HG02571 (cell line): ENCODE measurements around the gene MAN1C1.

Experiments
- ATAC-seq: cut with Tn5 transposase; IDR thresholded peaks from one replicate; pipeline ENCODE4 v1.9.1; 2021; ENCODE audit warnings: mild to moderate bottlenecking, moderate library complexity; ENCODE audit not compliant: unreplicated experiment

Gene MAN1C1

DNA sequence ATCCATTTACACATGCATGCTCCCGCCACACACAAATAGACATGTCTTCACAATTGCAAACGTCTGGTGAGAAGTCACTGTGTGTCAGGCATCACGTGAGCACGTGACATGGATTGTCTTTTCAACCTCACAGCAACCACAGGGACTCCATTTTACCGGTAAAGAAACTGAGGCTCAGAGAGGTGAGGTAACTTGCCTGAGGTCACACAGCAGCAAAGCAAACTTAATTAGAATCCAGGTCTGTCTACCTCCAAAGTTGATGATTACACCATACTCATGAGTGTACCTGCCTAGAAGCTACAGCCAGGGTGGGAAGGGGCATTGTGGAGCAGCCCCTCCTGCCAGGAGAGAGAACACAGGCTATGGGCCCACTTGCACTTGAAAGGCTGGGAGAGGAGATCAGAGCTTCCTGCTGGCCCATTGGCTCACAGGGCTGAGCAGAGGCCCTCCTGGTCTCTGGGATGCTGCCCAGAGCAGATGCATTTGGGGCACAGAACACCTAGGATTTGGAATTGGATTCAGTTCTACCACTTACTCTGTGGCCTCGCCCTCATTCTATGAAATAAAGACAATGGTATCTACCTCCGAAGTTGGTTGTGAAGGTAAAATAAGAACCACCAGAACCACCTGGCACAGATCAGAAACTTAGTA, 139.0 kb downstream of the MAN1C1 start:
- ATAC-seq: no peak

DNA sequence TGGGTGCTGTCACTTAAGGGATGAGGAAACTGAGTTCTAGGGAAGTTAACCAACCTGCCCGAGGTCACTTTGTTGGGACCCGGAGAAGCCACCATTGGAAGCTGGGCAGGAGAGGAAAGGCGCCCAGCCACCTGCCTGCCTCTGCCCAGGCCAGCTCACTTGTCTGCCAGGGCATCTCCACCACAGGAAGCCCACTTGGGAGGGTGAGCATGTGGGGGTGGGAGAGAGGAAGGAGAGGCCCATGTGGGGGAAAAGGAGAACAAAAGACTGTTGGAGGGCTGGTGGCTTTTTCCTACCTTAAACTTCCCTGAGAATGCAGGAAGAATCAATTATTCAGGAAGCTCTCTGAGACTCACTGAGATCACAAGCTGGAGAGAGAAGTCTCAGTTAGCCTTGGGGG, 139.6 kb downstream of the MAN1C1 start:
- ATAC-seq: no peak

DNA sequence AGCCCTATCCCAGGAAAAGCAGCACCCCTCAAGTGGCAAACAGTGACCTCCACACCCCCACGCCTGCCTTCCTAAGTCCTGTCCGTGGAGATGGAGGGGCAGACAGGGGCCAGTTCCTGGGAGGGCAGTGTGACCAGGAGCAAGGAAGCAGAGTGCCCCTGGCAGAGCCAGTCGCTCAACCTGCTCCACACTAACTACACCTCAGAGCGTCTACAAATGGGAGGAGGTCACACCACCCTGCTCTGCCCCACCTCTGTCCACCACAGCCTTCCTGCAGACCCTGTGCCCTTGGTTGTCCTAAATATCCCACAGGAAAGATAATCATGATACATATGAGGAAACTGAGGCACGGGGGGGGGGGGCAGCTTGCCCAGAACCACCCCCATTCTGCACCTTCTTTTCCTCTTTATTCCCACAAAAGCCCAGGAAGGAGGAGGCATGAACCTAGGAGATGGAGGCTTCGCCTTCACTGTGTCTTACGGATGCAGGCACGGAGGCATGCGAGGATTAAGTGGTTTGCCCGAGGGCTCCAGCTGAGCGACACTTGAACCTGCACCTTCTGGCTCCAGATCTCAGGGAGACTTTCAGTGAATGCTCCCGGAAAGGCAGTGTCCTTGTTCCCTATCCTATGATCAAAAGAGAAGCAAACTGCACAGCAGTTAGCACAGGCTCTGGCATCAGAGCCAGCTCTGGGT, 140.7 kb downstream of the MAN1C1 start:
- ATAC-seq: no peak

DNA sequence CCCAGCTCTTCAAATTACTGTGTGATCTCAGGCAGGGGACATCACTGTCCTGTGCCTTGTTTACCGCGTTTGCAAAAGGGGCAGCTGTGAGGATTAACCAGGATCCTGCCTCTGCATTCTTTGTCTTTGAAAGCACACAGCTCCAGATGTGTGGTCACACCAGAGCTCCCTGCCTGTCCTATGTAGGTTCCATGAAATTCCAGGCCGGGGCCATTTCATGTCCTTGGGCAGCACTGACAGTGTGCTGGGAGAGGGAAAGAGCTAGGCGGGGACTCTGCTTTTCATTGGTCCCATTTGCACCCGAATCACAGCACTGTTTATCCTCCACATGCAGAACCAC, 141.2 kb downstream of the MAN1C1 start:
- ATAC-seq: no peak

DNA sequence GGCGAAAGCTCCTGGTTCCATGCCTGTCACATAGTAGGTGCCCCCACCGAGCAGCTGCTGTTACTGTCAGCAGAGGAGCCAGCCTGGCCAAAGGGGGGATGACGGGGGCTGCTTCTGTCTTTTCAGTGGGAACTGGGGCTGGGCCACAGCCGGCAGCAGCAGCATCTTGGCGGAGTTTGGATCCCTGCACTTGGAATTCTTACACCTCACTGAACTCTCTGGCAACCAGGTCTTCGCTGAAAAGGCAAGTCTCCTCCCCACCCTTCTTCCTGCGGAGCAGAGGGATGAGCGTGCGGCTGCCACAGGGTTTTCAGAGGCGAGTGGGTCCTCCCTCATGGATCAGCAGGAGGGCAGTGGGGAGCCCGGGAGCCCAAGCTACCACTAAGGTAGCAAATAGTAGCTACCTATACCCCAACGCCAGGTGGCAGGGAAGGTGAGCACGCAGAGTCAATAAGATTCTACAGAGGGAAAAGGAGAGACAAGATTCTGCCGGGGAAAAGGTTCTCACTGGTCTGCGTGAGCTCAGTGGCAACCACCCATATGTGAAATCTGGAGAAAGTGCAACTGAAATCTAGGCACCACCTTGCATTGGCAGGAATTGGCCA, 142.0 kb downstream of the MAN1C1 start:
- no peak for ATAC-seq

DNA sequence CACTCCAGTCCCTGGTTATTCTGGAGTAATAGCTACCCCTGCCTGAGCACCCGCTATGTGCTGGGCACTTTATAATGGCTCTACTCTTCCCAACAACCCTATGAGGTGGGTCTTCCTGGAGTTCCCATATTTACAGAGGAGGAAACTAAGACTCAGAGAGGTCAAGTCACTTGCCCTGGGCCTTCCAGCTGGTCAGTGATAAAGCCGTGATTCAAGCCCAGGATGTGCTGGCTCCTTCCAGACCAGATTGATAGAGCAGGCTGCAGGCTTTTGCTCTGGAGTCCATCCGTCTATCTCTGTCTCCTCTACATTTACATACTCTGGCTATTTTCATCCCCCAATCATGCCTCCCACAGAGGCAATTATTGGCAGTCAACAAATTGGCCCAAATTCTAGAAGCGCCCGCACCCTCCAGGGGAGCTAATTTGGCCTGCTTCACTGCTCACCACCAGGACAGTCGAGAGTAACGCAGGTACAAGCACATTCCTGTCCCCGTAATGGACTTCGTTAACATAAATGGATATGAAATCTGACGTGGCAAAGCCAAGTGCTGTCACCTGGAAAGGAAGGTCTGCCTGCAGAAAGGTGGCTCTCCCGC, 143.6 kb downstream of the MAN1C1 start:
- ATAC-seq: no peak

DNA sequence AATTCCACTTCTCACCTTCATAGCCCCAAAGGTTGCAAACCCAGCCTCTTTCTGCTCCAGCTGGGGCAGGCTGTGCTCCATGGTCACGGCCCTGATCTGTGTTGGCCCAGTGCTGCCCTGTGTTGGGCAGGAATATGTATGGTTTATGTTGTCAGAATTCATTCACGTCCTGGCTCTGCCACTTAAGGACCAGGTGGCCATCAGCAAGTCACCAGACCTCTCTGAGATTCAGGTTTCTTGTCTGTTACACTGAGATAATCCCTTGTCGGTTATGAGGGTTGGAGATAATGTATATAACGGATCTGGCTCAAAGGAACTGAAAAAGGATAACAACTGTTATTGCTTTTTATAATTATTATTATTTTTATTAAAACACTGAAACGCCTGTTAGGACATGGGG, 144.3 kb downstream of the MAN1C1 start:
- no peak for ATAC-seq

DNA sequence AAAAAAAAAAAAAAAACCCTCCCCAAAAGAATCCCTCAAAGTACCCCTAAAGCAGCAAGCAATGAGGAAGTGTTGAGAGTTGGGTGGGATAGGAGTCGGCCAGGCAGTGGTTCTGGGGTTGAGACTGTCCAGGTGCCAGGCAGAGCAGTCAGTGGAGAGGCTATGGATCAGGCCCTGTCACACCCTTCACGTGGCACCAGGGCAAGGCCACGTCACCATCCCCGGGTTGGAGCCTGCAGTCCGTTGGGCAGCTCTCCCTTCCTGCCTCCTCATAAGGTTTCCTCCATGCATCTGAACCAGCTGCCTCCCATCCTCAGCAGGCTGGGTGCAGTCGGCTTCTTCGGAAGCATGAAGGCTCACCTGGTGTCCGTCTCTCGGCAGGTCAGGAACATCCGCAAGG, 146.9 kb downstream of the MAN1C1 start:
- no peak for ATAC-seq

DNA sequence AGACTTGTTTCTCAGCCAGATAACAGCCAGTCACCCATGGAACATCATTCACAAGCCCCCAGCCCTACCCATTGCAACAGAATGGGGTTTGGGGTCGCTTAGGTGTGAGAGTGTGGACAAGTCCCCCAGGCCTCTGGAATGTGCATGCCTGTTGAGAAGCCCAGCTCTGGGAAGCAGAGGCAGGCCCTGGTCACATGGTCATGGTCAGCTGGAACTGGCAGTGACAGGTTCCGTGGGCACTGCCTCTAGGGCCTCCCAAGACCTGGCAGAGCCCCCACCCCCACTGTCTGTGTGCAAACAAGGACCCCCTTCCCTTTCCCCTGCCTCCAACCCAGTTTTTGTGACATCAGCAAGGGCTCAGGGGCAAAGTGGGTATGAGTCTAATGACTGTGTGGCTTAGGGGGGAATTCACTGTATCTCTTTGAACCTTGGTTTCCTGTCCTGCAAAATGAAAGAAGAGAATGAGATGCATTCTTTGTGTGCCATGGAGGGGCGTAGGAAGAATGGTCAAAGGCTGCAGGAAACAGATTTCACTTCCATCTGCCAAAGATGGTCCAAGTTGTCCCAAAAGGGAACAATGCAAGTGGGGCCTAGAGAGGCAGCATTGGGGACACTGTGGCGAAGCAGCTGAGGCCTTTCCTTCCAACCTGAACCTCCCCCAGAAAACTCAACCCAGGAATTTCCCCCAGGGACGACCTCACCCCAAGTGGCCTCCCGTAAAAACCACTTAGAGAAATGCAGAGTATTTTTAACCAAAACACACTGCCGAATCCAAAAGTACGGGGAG, 148.7 kb downstream of the MAN1C1 start:
- no peak for ATAC-seq

DNA sequence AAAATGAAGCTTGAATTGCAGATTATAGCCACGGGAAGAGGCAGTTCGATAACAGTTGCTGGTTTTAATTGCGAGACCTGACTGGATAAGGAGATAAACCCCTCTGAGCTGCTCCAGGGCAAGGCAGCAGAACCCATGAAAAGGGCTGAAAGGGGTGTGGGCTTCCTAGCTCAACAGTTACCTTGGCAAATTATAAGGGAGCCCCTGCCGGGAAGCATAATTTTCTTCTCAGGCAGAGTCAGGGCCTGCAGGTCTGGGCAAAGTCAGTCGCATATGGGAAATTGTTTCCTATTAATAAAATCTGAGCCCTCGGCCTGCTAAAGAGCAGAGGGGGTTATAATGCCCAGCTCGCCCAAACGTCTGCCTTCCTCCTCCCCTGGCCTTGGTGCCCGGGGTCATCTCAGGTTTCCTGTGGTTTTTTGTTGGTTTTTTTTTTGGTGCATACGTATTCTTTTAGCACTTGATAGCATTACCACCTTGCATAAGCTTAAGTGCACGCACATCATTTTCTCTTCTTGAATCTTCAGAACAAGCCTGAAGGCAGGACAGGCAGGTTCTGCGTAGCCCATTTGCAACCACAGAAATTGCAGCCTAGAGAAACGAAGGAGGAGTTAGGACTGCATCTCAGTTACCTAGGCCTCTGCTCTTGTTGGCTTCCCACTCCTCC, 149.5 kb downstream of the MAN1C1 start:
- no peak for ATAC-seq

DNA sequence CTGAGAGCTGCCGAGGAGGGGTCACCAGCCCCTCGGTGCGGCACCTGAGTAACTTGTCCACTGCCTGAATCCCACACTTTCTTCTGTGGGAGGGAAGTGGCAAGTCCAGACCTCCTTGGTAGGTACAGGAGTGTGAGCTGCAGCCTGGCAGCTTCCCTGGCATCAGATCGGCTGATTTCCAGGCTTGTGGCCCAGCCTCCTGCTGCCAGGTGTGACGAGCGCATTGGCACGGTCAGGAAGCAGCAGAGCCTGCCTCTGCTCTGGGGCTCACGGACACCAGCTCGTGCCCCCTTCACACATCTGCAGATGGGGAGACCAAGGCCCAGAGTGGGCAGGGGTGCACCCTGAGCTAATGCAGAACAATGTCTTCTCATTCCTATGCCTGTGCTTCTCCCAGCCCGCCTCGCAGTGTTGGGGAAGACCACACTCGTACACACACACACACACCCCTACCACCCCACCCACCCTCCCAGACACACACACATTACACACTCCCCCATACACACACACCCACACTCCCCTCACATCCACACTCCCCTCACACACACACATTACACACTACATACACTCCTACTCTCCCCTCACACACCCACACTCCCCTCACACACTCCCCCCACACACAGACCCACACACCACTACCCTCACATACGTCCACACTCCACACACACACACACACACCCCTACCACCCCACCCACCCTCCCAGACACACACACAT, 150.3 kb downstream of the MAN1C1 start:
- no peak for ATAC-seq

DNA sequence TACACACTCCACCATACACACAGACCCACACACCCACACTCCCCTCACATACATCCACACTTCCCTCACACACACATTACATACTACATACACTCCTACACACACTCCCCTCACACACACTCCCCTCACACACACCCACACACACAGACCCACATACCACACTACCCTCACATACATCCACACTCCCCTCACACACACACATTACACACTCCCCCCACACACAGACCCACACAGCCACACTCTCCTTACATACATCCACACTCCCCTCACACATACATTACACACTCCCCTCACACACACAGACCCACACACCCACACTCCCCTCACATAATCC, 150.8 kb downstream of the MAN1C1 start:
- no peak for ATAC-seq

DNA sequence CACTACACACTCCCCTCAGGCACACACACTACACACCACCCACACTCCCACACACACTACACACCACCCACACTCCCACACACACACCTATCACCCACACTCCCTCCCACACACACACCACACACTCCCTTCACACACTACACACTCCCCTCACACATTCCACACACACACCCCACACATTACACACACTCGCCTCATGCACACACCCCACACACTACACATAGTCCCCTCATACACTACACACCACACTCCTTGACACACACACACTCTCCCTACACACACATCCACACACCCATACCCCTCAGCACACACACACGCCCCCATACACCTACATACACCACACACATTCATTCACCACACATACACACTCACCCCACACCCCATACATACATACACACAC, 152.4 kb downstream of the MAN1C1 start:
- no peak for ATAC-seq

DNA sequence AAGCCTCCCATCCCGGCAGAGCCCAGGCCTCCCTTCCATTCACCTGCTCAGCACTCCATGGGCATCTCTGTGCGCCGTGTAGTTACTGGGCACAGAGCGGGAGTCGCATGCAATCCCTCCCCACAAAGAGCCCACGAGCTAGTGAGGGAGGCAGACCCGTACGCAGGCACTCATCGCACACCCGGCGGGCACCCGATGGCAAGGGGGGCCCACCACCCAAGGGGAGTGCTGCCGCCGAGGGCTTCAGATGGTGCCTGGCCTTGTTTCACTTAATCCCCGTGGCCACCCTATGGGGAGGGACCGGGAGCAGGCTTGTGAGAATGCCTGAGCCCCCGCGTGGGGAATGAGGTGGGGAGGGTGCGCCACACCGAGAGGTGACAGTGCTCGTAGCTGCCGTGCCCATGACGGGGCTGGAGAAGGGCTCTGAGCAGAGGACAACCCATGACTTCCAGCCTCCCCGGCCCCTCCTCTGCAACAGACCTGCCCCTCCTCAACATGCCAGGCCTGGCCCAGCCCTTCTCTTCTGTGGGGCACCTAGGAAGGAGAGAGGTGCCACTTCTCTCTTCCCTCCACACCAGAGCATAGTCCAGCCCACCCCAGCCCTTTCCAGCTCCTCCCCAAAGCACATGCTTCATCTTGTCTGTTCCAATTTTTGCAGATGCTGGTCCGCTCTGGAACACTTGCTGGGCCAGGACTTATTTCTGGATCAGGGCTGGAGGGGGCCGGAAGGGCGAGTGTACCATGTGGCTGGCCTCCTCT, 153.2 kb downstream of the MAN1C1 start:
- no peak for ATAC-seq

DNA sequence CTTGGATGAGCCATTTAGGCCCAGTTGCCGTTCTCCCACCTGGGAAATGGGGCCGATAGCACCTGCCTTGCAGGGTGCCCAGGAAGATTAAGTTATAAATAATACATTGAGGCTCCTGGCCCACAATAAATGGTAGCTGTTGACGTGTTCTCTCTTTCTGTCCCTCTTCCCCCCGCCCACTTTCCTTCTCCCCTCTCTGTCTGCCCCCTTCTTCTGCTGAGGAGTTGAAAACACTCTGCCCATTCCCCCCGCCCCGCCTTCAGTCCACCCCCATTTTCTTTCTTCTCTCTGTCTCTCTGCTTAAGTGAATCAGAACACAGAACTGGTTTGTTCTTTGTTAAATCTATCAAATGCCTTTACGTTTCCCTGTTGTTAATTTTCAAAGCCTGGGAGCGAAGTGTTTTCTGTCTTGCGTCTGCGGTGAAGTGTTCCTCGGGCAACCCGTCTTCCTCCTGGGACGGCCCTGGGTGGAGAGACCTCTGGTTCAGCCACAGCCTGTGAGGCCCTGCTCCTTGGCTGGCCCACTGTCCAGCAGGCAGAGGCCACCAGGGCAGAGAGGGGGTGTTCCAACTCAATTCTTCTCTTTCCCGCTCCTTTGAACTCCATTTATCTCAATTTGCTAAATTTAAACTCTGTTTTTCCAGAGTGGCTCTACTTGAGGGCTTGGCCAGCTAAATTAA, 154.1 kb downstream of the MAN1C1 start:
- ATAC-seq: no peak

DNA sequence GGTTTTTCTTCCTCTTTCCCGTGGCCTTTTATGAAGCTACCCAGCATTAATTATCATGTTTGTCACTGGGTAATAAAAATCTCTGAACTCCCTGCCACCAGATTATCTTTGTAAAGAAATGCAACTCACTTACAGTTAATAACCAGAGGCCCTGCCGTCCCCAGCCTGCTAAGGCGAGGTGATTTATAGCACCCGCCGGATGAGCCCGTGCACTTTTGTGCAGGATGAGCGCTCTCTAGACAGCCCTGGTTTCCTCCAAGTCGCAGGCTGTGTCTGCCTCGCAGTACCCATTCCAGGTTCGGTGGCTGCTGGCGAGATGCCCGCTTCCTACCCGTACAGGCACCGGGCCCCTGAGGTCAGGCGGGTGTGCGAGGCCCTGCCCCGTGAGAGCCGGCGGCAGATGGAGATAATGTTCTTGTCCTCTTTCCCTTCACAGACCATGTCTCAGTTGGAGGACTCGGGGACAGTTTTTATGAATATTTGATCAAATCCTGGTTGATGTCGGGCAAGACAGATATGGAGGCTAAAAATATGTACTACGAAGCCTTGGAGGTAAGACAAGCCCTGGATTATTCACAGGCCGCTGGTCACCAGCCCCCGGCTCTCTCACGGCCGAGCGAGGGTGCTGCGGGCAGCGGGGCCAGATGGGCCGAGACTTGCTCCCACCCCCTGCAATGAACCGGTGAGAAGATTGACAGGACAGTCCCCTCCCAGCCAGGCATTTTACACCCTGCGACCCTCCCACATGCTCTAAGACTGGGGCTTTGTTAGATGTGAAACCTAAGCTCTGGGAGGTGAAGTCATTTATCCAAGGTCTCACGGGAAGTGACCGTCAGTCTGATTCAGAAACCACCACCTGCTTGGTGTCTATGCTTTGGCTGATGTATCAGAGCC, 154.9 kb downstream of the MAN1C1 start:
- ATAC-seq: no peak

DNA sequence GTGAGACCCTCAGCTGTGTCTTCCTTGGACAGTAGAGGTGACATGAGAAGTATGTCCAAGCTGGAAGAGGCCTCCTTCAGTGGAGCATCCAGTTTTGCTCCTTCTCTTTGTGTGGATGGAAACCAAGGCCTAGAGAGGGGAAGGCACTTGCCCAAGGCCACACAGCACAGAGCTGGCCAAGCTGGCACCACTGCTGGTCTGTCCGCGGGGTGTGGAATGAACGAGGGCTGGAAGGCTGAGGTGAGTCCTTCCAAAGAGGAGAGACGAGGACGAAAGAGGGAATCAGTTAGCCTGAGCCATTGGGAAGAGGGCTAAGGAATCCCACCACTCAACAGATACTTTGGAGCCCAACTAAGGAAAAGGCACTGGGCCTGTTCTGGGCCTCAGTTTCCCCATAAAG, 155.6 kb downstream of the MAN1C1 start:
- ATAC-seq: no peak

DNA sequence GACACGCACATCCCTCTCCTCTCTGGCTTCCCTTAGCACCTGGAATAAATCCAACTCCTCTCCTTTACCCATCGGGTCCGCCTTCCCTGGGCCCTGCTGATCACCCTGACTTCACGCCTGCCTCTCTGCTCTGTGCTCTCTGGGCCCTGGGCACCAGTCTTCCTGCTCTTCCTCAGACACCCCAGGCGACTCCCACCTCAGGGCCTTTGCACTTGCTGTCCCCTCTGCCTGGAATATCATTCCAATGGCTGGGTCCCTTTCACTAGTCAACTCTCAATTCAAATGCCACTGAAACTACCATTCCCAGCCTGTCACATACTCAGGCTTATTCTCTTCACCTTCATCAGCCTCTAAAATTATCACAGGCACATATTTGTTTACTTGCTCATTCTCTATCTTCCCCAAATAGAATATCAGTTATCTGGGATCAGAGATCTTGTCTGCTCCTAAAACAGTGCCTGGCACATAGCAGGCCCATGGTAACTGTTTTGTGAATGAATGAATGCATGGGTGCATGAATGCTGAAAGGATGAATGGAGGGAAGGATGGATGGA, 156.2 kb downstream of the MAN1C1 start:
- no peak for ATAC-seq
